B cell (primary cell): Measurements from ENCODE around the gene SLC30A3. TPM values are rescaled to one million over a fixed set of nuclear protein-coding genes. Genes with fewer than 3 reads are reported as not detected.

Experiments used
- ATAC-seq: fragments of 200-7000 bp; cut with Tn5 transposase; one replicate; pipeline ENCODE4 v1.10.0; 2021; ENCODE audit warnings: low read depth, mild to moderate bottlenecking, moderate number of reproducible peaks, moderate library complexity
- CTCF ChIA-PET: fragments of 350-600 bp; sonication (Branson Sonifier 250); formaldehyde crosslinking; loops from one replicate; lab custom pipeline; 2021; ENCODE audit warnings: antibody characterized with exemption, inconsistent platforms; lab: Charles Lee
- POLR2A ChIA-PET: fragments of 350-600 bp; sonication (Branson Sonifier 250); formaldehyde crosslinking; loops from one replicate; lab custom pipeline; 2021; ENCODE audit warnings: antibody characterized with exemption; lab: Charles Lee
- DNase-seq: peaks from one replicate; pipeline ENCODE4 v3.0.0; 2013
- H2AFZ ChIP-seq: 2 replicates; pipeline ENCODE4 v1.6.1; 2012; ENCODE audit warnings: mild to moderate bottlenecking, low read depth, low read length; ENCODE audit not compliant: insufficient read depth, poor library complexity, severe bottlenecking
- H3K27ac ChIP-seq, 2 donors: 1 replicate in 1 of 2; 2 replicates in 1 of 2; pipeline ENCODE4 v1.5.1; 2012 to 2013; ENCODE audit warnings: low read length in 2 of 2, mild to moderate bottlenecking in 2 of 2, moderate library complexity in 1 of 2
- H3K27me3 ChIP-seq, 4 experiments: fragments of 200-600 bp in 1 of 4; sonication (generic) in 1 of 4; replicated peaks in 1 of 4; 1 replicate in 2 of 4; 2 replicates in 2 of 4; pipeline versions ENCODE4 v1.6.1 to v1.7.0; 2013 to 2016; ENCODE audit warnings: low read length in 3 of 4, mild to moderate bottlenecking in 2 of 4, mixed read lengths in 1 of 4, moderate library complexity in 1 of 4; ENCODE audit not compliant: insufficient read depth in 4 of 4, control insufficient read depth in 3 of 4; ENCODE audit errors: control extremely low read depth in 1 of 4
- H3K36me3 ChIP-seq, 2 experiments: replicated peaks in 1 of 2; 1 replicate in 1 of 2; 2 replicates in 1 of 2; pipeline versions ENCODE4 v1.6.1 to v1.7.1; 2013; ENCODE audit warnings: low read length in 1 of 2; ENCODE audit not compliant: insufficient read depth in 2 of 2, control insufficient read depth in 1 of 2; ENCODE audit errors: control extremely low read depth in 1 of 2, extremely low read depth in 1 of 2
- H3K4me1 ChIP-seq, 2 donors: fragments of 200-600 bp in 1 of 2; sonication (generic) in 1 of 2; 1 replicate in 1 of 2; 2 replicates in 1 of 2; pipeline versions ENCODE4 v1.5.1 to v1.6.1; 2013 to 2017; ENCODE audit warnings: low read length in 2 of 2; ENCODE audit not compliant: control insufficient read depth in 2 of 2, insufficient read depth in 2 of 2
- H3K4me2 ChIP-seq: replicated peaks from 2 replicates; pipeline ENCODE3; 2012; ENCODE audit warnings: mild to moderate bottlenecking, low read depth, low read length; ENCODE audit not compliant: poor library complexity, severe bottlenecking
- H3K4me3 ChIP-seq, 5 experiments: fragments of 200-600 bp in 1 of 5; sonication (generic) in 1 of 5; 1 replicate in 3 of 5; 2 replicates in 2 of 5; pipeline versions ENCODE4 v1.5.1 to v1.7.0; 2011 to 2016; ENCODE audit warnings: low read length in 4 of 5, mild to moderate bottlenecking in 4 of 5, low read depth in 2 of 5, control low read depth in 1 of 5, moderate library complexity in 1 of 5; ENCODE audit not compliant: insufficient read depth in 1 of 5; ENCODE audit errors: control extremely low read depth in 1 of 5, extremely low read depth in 1 of 5
- H3K79me2 ChIP-seq: fragments of 200-600 bp; sonication (generic); one replicate; pipeline ENCODE4 v1.6.0; 2016; ENCODE audit warnings: low read length; ENCODE audit not compliant: control insufficient read depth, insufficient read depth
- H3K9ac ChIP-seq: fragments of 200-600 bp; sonication (generic); 2 replicates; pipeline ENCODE4 v1.6.1; 2017; ENCODE audit warnings: mild to moderate bottlenecking, low read length, moderate library complexity
- H3K9me3 ChIP-seq, 3 donors: one replicate each; pipeline versions ENCODE4 v1.6.1 to v1.7.1; 2013; ENCODE audit warnings: low read length in 2 of 3; ENCODE audit not compliant: control insufficient read depth in 2 of 3, insufficient read depth in 1 of 3; ENCODE audit errors: control extremely low read depth in 1 of 3
- H4K20me1 ChIP-seq: 2 replicates; pipeline ENCODE4 v1.6.0; 2012; ENCODE audit warnings: mild to moderate bottlenecking, low read length; ENCODE audit not compliant: insufficient read depth, control insufficient read depth, poor library complexity, severe bottlenecking
- H3K27ac Mint-ChIP-seq: one replicate; pipeline ENCODE4 v1.8.0; 2021; ENCODE audit warnings: mixed read lengths
- H3K27me3 Mint-ChIP-seq: one replicate; pipeline ENCODE4 v1.8.0; 2021; ENCODE audit warnings: mixed read lengths
- H3K4me1 Mint-ChIP-seq: one replicate; pipeline ENCODE4 v1.8.0; 2021; ENCODE audit warnings: mixed read lengths
- H3K4me3 Mint-ChIP-seq: one replicate; pipeline ENCODE4 v1.8.0; 2021; ENCODE audit warnings: mixed read lengths
- H3K9me3 Mint-ChIP-seq: one replicate; pipeline ENCODE4 v1.8.0; 2022; ENCODE audit warnings: mixed read lengths; ENCODE audit not compliant: insufficient read depth
- EZH2 ChIP-seq: IDR thresholded peaks from 2 replicates; pipeline ENCODE4 v1.6.1; 2012; ENCODE audit warnings: borderline replicate concordance, low read depth, mild to moderate bottlenecking, moderate library complexity, low read length; ENCODE audit not compliant: insufficient read depth, poor library complexity, severe bottlenecking
- WGBS: methylation state at CpG from one replicate; pipeline ENCODE4 v1.1.5; 2013; ENCODE audit warnings: missing lambda C conversion rate; ENCODE audit not compliant: insufficient coverage; 5-methylcytosine and 5-hydroxymethylcytosine counted together
- intact Hi-C: fragments of 100-400 bp; cut with micrococcal nuclease; formaldehyde crosslinking; loops from one replicate; pipeline ENCODE4 v1.10.0; 2022
- polyA plus RNA-seq: library from polyadenylated mRNA; depleted of rRNA; stranded (reverse); fragments of >200 nt; gene quantifications from 2 replicates; pipeline ENCODE4 v1.2.3, GENCODE V29; 2012
- total RNA-seq, 2 donors: library from RNA; stranded (reverse); fragments of 120-200 nt in 1 of 2; gene quantifications; 1 replicate in 1 of 2; 2 replicates in 1 of 2; pipeline versions ENCODE4 v1.2.3 to v1.2.4, GENCODE V29; 2013 to 2022
- TF ChIP-seq, protein P1 (sequence below): fragments of 200-600 bp; IDR thresholded peaks from one replicate; pipeline ENCODE4 v1.8.0; 2022; ENCODE audit warnings: antibody characterized with exemption, mild to moderate bottlenecking

SLC30A3 gene
- total and polyA plus RNA-seq, 2 donors (not counting 1 experiment from before 2014, with no cell fraction given) = 0.09 TPM; not detected in 1

DNA sequence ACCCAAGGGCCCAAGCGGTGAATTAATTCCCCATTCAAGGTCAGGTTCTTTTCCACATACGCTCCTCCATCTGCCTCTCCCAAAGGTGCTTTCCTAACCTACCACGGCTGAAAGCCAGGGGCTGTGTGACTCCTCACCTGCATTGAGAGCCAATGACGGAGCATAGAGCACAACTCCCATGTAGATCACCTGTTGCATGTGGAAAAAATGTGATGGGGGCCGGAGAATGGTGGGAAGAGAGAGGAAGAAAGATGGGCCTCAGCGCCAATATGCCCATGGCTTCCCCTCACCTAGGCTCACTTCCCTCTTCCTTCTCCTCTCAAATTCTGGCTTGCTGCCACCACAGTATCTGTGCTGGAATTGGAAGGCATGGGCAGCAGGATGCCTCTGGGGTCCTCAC lies 56.5 kb downstream of the SLC30A3 start:
- POLR2A ChIA-PET = no interaction called here
- H3K36me3 ChIP-seq = peaks cover 0 to 55% of the 10 kb centered on the region in 2 experiments

DNA sequence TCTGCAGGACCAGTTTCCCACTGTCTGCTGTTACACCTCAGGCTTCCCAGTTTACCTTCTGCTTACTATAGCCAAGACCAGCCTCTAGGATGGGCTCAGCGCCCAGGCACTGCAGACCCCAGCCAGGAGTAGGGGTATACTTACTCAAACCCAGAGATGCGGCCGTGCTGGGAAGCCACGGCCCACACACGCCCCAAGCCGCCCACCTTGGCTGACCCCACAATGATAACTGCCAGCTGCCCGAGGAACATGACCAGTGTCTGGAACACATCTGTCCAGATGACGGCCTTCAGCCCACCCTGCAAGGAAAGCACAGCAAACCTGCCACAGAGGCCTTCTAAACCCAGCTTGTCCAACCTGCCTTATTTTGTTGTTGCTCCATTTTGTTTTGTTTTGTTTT lies 57.6 kb downstream of the SLC30A3 start:
- Histone ChIP-seq H3K36me3 (peaks cover 0 to 55% of the 10 kb centered on the region in 2 experiments), H2AFZ (no peak overlapping the region), H3K4me3 (no peak overlapping the region), H3K9me3 (no peaks in the 10 kb centered on the region), H3K27me3 (no peaks in the 10 kb centered on the region), H4K20me1 (no peaks in the 10 kb centered on the region), H3K4me1 (no peaks in the 10 kb centered on the region), H3K79me2 (no peaks in the 10 kb centered on the region), H3K27ac (no peak overlapping the region), H3K4me2 (no peak overlapping the region), H3K9ac (no peak overlapping the region)
- Mint-ChIP-seq H3K27ac (no peak overlapping the region), H3K27me3 (no peaks in the 10 kb centered on the region), H3K4me3 (no peak overlapping the region), H3K9me3 (no peaks in the 10 kb centered on the region), H3K4me1 (peaks cover 3% of the 10 kb centered on the region)
- intact Hi-C loops = no loop called here
- CTCF ChIA-PET = no interaction called here
- DNase-seq (no peak), ATAC-seq (no peak)
- POLR2A ChIA-PET = interaction anchor here (0.6 kb wide), 1 partner anchor 106 kb away, joined by 14 read pairs; no protein-coding TSS in a partner anchor
- 97% methylated on average over 8 of the region's 8 CpGs for WGBS
- TF ChIP-seq, protein P1, sequence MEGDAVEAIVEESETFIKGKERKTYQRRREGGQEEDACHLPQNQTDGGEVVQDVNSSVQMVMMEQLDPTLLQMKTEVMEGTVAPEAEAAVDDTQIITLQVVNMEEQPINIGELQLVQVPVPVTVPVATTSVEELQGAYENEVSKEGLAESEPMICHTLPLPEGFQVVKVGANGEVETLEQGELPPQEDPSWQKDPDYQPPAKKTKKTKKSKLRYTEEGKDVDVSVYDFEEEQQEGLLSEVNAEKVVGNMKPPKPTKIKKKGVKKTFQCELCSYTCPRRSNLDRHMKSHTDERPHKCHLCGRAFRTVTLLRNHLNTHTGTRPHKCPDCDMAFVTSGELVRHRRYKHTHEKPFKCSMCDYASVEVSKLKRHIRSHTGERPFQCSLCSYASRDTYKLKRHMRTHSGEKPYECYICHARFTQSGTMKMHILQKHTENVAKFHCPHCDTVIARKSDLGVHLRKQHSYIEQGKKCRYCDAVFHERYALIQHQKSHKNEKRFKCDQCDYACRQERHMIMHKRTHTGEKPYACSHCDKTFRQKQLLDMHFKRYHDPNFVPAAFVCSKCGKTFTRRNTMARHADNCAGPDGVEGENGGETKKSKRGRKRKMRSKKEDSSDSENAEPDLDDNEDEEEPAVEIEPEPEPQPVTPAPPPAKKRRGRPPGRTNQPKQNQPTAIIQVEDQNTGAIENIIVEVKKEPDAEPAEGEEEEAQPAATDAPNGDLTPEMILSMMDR = no peak
- no peak for TF ChIP-seq EZH2

More for the DNA sequence above, 56.5 kb downstream of the SLC30A3 start:
- Histone ChIP-seq H3K9ac (no peak overlapping the region), H3K27ac (no peak overlapping the region), H3K27me3 (no peaks in the 10 kb centered on the region), H3K79me2 (no peaks in the 10 kb centered on the region), H3K9me3 (no peaks in the 10 kb centered on the region), H3K4me3 (no peak overlapping the region), H3K4me1 (peaks cover 4 to 5% of the 10 kb centered on the region in 2 donors), H2AFZ (no peak overlapping the region), H3K4me2 (no peak overlapping the region), H4K20me1 (no peaks in the 10 kb centered on the region)
- Mint-ChIP-seq H3K27me3 (no peaks in the 10 kb centered on the region), H3K4me1 (peaks cover 8% of the 10 kb centered on the region), H3K27ac (no peak overlapping the region), H3K4me3 (no peak overlapping the region), H3K9me3 (no peaks in the 10 kb centered on the region)
- CTCF ChIA-PET = no interaction called here
- intact Hi-C loops = no loop called here
- no peak for ATAC-seq
- TF ChIP-seq EZH2 = no peak
- TF ChIP-seq, protein P1 = no peak
- no peak for DNase-seq
- WGBS = 100% methylated on average over 2 of the region's 6 CpGs
